GM21423 (cell line): Measurements from ENCODE around the gene RHEX.
"Not testable (repeated sequence)": the region's sequence is repeated elsewhere in the genome, so short reads cannot be mapped to it uniquely, and the experiment has no call there.

Experiments
- ATAC-seq: cut with Tn5 transposase; IDR thresholded peaks from one replicate; pipeline ENCODE4 v1.9.1; 2021; ENCODE audit warnings: mild to moderate bottlenecking, moderate library complexity; ENCODE audit not compliant: unreplicated experiment

Gene RHEX

GRCh38 chr1:206052919-206053610, at the start of gene RHEX:
Gene RHEX (plus strand): TSS chr1:206053173. CDS start chr1:206097829, 44,656 bp downstream.
- ATAC-seq: not testable (repeated sequence)

- no peak for ATAC-seq
Measured at GRCh38 chr1:206003854-206004800, 48.8 kb upstream of the RHEX start.

- no peak for ATAC-seq
Measured at GRCh38 chr1:206004826-206005225, 48.1 kb upstream of the RHEX start.

- no peak for ATAC-seq
Measured at GRCh38 chr1:206005234-206005633, 47.7 kb upstream of the RHEX start.

- no peak for ATAC-seq
Measured at GRCh38 chr1:206005778-206006180, 47.2 kb upstream of the RHEX start.

- no peak for ATAC-seq
Measured at GRCh38 chr1:206006946-206007345, 46.0 kb upstream of the RHEX start.

GRCh38 chr1:206010060-206010459, 42.9 kb upstream of the RHEX start:
- no peak for ATAC-seq

- no peak for ATAC-seq
Measured at GRCh38 chr1:206011057-206011456, 41.9 kb upstream of the RHEX start.

- peak; percentile 96 for ATAC-seq
Measured at GRCh38 chr1:206012086-206012859, 40.7 kb upstream of the RHEX start.

GRCh38 chr1:206013026-206013795, 39.8 kb upstream of the RHEX start:
- ATAC-seq: no peak

- no peak for ATAC-seq
Measured at GRCh38 chr1:206014601-206015000, 38.4 kb upstream of the RHEX start.

GRCh38 chr1:206015071-206015470, 37.9 kb upstream of the RHEX start:
- ATAC-seq: no peak

- ATAC-seq: no peak
Measured at GRCh38 chr1:206020393-206021007, 32.5 kb upstream of the RHEX start.

GRCh38 chr1:206021008-206021625, 31.9 kb upstream of the RHEX start:
- no peak for ATAC-seq

GRCh38 chr1:206021626-206022365, 31.2 kb upstream of the RHEX start:
- ATAC-seq: no peak

GRCh38 chr1:206022766-206023165, 30.2 kb upstream of the RHEX start:
- ATAC-seq: no peak

- ATAC-seq: no peak
Measured at GRCh38 chr1:206023695-206024094, 29.3 kb upstream of the RHEX start, which contains the start of gene CTSE. Gene CTSE (minus strand): TSS chr1:206023895. CDS start chr1:206023791, 104 bp downstream.

GRCh38 chr1:206025283-206025820, 27.6 kb upstream of the RHEX start:
- no peak for ATAC-seq
